Measurements from ENCODE around the gene CYP19A1.

GRCh38 chr15:51369451-51369761 lies 31.0 kb upstream of the CYP19A1 start:
- TF ChIP-seq CTCF (IDR thresholded peaks at IDR 0.05) (no peak), POLR2A (IDR thresholded peaks at IDR 0.05) (no peak)
